Measurements from ENCODE around the gene FAM221B.

FAM221B gene

GRCh38 chr9:35792024-35792813 is 36.3 kb downstream of the FAM221B start:
- H3K36me3 ChIP-seq (ENCODE audit: control insufficient read depth, insufficient read depth, low read length): peaks cover 5% of the 10 kb centered on the region
- no peak overlapping the region for H3K4me3 ChIP-seq (replicated peaks; ENCODE audit: low read depth, low read length)
- no peaks in the 10 kb centered on the region for H3K27me3 ChIP-seq (replicated peaks; ENCODE audit: control insufficient read depth, insufficient read depth, low read length)
- DNase-seq (ENCODE audit: extremely low read depth, insufficient read length): no peak
- no peak for TF ChIP-seq CTCF (IDR thresholded peaks at IDR 0.05; ENCODE audit: insufficient read depth, low read length, poor library complexity, severe bottlenecking)

GRCh38 chr9:35791297-35791921 is 37.1 kb downstream of the FAM221B start, which contains the start of gene NPR2:
NPR2 (plus strand) TSS chr9:35791591; CDS start chr9:35792409, 818 bp downstream.
- no peaks in the 10 kb centered on the region for H3K27me3 ChIP-seq (replicated peaks; ENCODE audit: control insufficient read depth, insufficient read depth, low read length)
- TF ChIP-seq CTCF (IDR thresholded peaks at IDR 0.05; ENCODE audit: insufficient read depth, low read length, poor library complexity, severe bottlenecking): no peak
- no peak within 1 kb of the TSS for H3K4me3 ChIP-seq (replicated peaks; ENCODE audit: low read depth, low read length)
- DNase-seq (ENCODE audit: extremely low read depth, insufficient read length): no peak
- H3K36me3 ChIP-seq (ENCODE audit: control insufficient read depth, insufficient read depth, low read length): peaks cover 5% of the 10 kb centered on the region

GRCh38 chr9:35790385-35791296 is 37.9 kb downstream of the FAM221B start:
- TF ChIP-seq CTCF (IDR thresholded peaks at IDR 0.05; ENCODE audit: insufficient read depth, low read length, poor library complexity, severe bottlenecking): peak; percentile 80
- no peak for DNase-seq (ENCODE audit: extremely low read depth, insufficient read length)
- H3K4me3 ChIP-seq (replicated peaks; ENCODE audit: low read depth, low read length): no peak overlapping the region
- no peaks in the 10 kb centered on the region for H3K27me3 ChIP-seq (replicated peaks; ENCODE audit: control insufficient read depth, insufficient read depth, low read length)
- H3K36me3 ChIP-seq (ENCODE audit: control insufficient read depth, insufficient read depth, low read length): peaks cover 5% of the 10 kb centered on the region

DNA sequence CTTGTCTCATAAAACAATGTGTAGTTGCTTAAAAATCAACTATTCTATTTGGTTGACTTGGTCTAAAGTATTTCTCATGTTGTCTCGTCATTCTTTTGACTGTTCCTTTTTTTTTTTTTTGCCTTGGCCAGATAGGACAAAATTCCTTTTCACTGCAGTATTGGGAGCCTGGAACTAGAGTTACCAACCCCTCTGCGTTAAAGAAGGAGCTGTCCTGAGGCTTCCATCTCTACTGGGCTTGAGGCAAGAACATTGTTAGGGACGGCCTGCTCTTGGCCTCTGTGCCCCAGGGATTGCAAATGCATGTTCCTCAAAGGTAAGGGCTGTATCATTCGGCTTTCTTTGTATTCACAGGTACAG is 38.5 kb downstream of the FAM221B start:
- no peaks in the 10 kb centered on the region for H3K27me3 ChIP-seq (replicated peaks; ENCODE audit: control insufficient read depth, insufficient read depth, low read length)
- no peak overlapping the region for H3K4me3 ChIP-seq (replicated peaks; ENCODE audit: low read depth, low read length)
- H3K36me3 ChIP-seq (ENCODE audit: control insufficient read depth, insufficient read depth, low read length): peaks cover 8% of the 10 kb centered on the region
- DNase-seq (ENCODE audit: extremely low read depth, insufficient read length): no peak
- no peak for TF ChIP-seq CTCF (IDR thresholded peaks at IDR 0.05; ENCODE audit: insufficient read depth, low read length, poor library complexity, severe bottlenecking)

DNA sequence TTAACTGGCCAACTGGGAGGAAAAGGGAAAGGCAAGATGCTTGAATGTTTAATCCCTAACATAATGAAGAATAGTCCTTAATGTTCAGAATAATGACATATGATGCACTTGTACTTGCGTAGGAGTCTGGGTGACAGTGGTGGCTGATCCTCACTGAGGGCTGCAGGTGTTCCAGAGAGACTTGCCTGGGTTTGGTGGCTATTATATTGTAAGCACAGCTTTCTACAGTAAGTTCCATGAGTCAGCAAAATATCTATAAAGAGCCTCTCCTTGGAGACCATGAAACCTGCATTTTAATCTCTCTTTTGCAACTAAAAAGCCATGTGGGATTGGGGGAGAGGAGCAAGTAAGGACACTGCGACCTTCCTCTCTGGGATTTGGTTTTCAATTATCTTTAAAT is 39.0 kb downstream of the FAM221B start:
- Histone ChIP-seq H3K4me3 (replicated peaks; ENCODE audit: low read depth, low read length) (no peak overlapping the region), H3K36me3 (ENCODE audit: control insufficient read depth, insufficient read depth, low read length) (peaks cover 8% of the 10 kb centered on the region), H3K27me3 (replicated peaks; ENCODE audit: control insufficient read depth, insufficient read depth, low read length) (no peaks in the 10 kb centered on the region)
- no peak for DNase-seq (ENCODE audit: extremely low read depth, insufficient read length)
- no peak for TF ChIP-seq CTCF (IDR thresholded peaks at IDR 0.05; ENCODE audit: insufficient read depth, low read length, poor library complexity, severe bottlenecking)
